Peyer's patch (tissue), 4 donors: Measurements from ENCODE around the gene RNF187.

ENCODE experiments used
- CTCF ChIP-seq, 6 experiments: fragments of 450-650 bp in 4 of 6; fragments of 200-600 bp in 2 of 6; sonication (generic) in 1 of 6; IDR thresholded peaks; one replicate each; pipeline ENCODE4 v1.5.1; 2017 to 2019; ENCODE audit warnings: antibody characterized with exemption in 6 of 6, mild to moderate bottlenecking in 3 of 6, moderate library complexity in 1 of 6
- POLR2A ChIP-seq, 2 donors: fragments of 450-650 bp; IDR thresholded peaks; one replicate each; pipeline ENCODE4 v1.5.1; 2017; ENCODE audit warnings: antibody characterized with exemption in 2 of 2, mild to moderate bottlenecking in 2 of 2, moderate library complexity in 2 of 2

- TF ChIP-seq CTCF (IDR thresholded peaks at IDR 0.05) (no peak), POLR2A (IDR thresholded peaks at IDR 0.05) (no peak)
Measured at GRCh38 chr1:228478326-228478725, 8.9 kb upstream of the RNF187 start.
